GM11168 (cell line): ENCODE data around the gene ZNF254.
"Not testable (repeated sequence)": the region's sequence is repeated elsewhere in the genome, so short reads cannot be mapped to it uniquely, and the experiment has no call there.

Experiments used
- in situ Hi-C: fragments of 300-500 bp; cut with MboI; formaldehyde crosslinking; loops from one replicate; pipeline ENCODE4 v1.12.0; 2022; ENCODE audit warnings: low sequenced_read_pairs; ENCODE audit not compliant: unreplicated experiment

ZNF254 gene

GRCh38 chr19:24086974-24087595 lies at the start of gene ZNF254:
ZNF254 (plus strand) TSS chr19:24087187; CDS start chr19:24087308, 121 bp downstream.
- in situ Hi-C loops: no loop called here

GRCh38 chr19:24040621-24041020 lies 46.4 kb upstream of the ZNF254 start:
- in situ Hi-C loops: no loop called here

- in situ Hi-C loops: not testable (repeated sequence)
These were observed 45.7 kb upstream of the ZNF254 start for GRCh38 chr19:24041326-24041725.

- in situ Hi-C loops: no loop called here
These were observed 40.4 kb upstream of the ZNF254 start for GRCh38 chr19:24046550-24046949.

- in situ Hi-C loops: no loop called here
These were observed 38.7 kb upstream of the ZNF254 start for GRCh38 chr19:24048261-24048660.

- in situ Hi-C loops: no loop called here
These were observed 37.5 kb upstream of the ZNF254 start for GRCh38 chr19:24049537-24049936.

GRCh38 chr19:24051516-24051915 lies 35.5 kb upstream of the ZNF254 start:
- in situ Hi-C loops: no loop called here

GRCh38 chr19:24052811-24053210 lies 34.2 kb upstream of the ZNF254 start:
- in situ Hi-C loops: no loop called here

- in situ Hi-C loops: no loop called here
These were observed 33.4 kb upstream of the ZNF254 start for GRCh38 chr19:24053601-24054000.

GRCh38 chr19:24054044-24054935 lies 32.7 kb upstream of the ZNF254 start:
- in situ Hi-C loops: no loop called here

GRCh38 chr19:24055548-24055947 lies 31.4 kb upstream of the ZNF254 start:
- in situ Hi-C loops: no loop called here

GRCh38 chr19:24057144-24057543 lies 29.8 kb upstream of the ZNF254 start:
- in situ Hi-C loops: no loop called here

GRCh38 chr19:24059563-24060295 lies 27.3 kb upstream of the ZNF254 start:
- in situ Hi-C loops: no loop called here

- in situ Hi-C loops: no loop called here
These were observed 26.2 kb upstream of the ZNF254 start for GRCh38 chr19:24060687-24061356.

- in situ Hi-C loops: no loop called here
These were observed 24.8 kb upstream of the ZNF254 start for GRCh38 chr19:24062190-24062589.

GRCh38 chr19:24063295-24063694 lies 23.7 kb upstream of the ZNF254 start:
- in situ Hi-C loops: no loop called here

GRCh38 chr19:24064175-24064574 lies 22.8 kb upstream of the ZNF254 start:
- in situ Hi-C loops: no loop called here

- in situ Hi-C loops: no loop called here
These were observed 21.7 kb upstream of the ZNF254 start for GRCh38 chr19:24065243-24065642.

GRCh38 chr19:24065865-24066604 lies 21.0 kb upstream of the ZNF254 start:
- in situ Hi-C loops: no loop called here
